IMR-90 (cell line): ENCODE data around the gene GAREM2. TPM values are rescaled to one million over a fixed set of nuclear protein-coding genes. Genes with fewer than 3 reads are reported as not detected.
"Not testable (repeated sequence)": the region's sequence is repeated elsewhere in the genome, so short reads cannot be mapped to it uniquely, and the experiment has no call there.

Source experiments
- ATAC-seq: fragments of 200-7000 bp; cut with Tn5 transposase; 2 replicates; pipeline ENCODE4 v1.9.1; 2020; ENCODE audit warnings: low read depth, mild to moderate bottlenecking, moderate library complexity
- BruUV-seq: library from RNA; stranded (reverse); fragments of 400-500 nt; replicated peaks from 2 replicates; lab custom pipeline; 2021; lab: Mats Ljungman, UMichigan
- CTCF ChIA-PET: fragments of 300-600 bp; formaldehyde crosslinking; extraction: SDS; loops from one replicate; lab custom pipeline; 2021; ENCODE audit warnings: antibody characterized with exemption; lab: Yijun Ruan, JAX
- POLR2A ChIA-PET: fragments of 300-600 bp; sonication (Branson Sonifier 250); formaldehyde crosslinking; loops from one replicate; lab custom pipeline; 2022; ENCODE audit warnings: antibody characterized with exemption; ENCODE audit not compliant: unreplicated experiment; lab: Charles Lee
- DNase-seq: peaks from one replicate; pipeline ENCODE4 v3.0.0; 2013
- H2AFZ ChIP-seq: replicated peaks from 2 replicates; pipeline ENCODE3; 2013; ENCODE audit warnings: low read length, mild to moderate bottlenecking; ENCODE audit not compliant: poor library complexity
- H2AK5ac ChIP-seq: 2 replicates; pipeline ENCODE4 v1.6.1; 2013; ENCODE audit warnings: low read depth, low read length, inconsistent platforms
- H2AK9ac ChIP-seq: replicated peaks from 2 replicates; pipeline ENCODE3; 2013; ENCODE audit warnings: mild to moderate bottlenecking, low read depth, low read length, moderate library complexity; ENCODE audit not compliant: poor library complexity
- H2BK120ac ChIP-seq: 2 replicates; pipeline ENCODE4 v1.6.1; 2013; ENCODE audit warnings: low read depth, low read length, inconsistent platforms
- H2BK15ac ChIP-seq: 3 replicates; pipeline ENCODE4 v1.6.1; 2013; ENCODE audit warnings: low read depth, low read length, inconsistent platforms
- H2BK20ac ChIP-seq: 2 replicates; pipeline ENCODE4 v1.6.1; 2013; ENCODE audit warnings: low read depth, mild to moderate bottlenecking, inconsistent platforms, low read length, moderate library complexity
- H2BK5ac ChIP-seq: 2 replicates; pipeline ENCODE4 v1.6.1; 2013; ENCODE audit warnings: mild to moderate bottlenecking, low read depth, low read length, inconsistent platforms; ENCODE audit not compliant: poor library complexity, severe bottlenecking
- H3K14ac ChIP-seq: replicated peaks from 2 replicates; pipeline ENCODE4 v1.6.1; 2013; ENCODE audit warnings: low read depth, low read length, inconsistent platforms
- H3K18ac ChIP-seq: 2 replicates; pipeline ENCODE4 v1.6.1; 2013; ENCODE audit warnings: low read depth, low read length, control low read depth
- H3K23ac ChIP-seq: 2 replicates; pipeline ENCODE4 v1.6.1; 2013; ENCODE audit warnings: low read depth, low read length, inconsistent platforms
- H3K27ac ChIP-seq: 2 replicates; pipeline ENCODE4 v1.5.1; 2013; ENCODE audit warnings: mild to moderate bottlenecking, control low read depth, low read length; ENCODE audit not compliant: insufficient read depth
- H3K27me3 ChIP-seq: 2 replicates; pipeline ENCODE4 v1.6.1; 2013; ENCODE audit warnings: low read length; ENCODE audit not compliant: control insufficient read depth, insufficient read depth
- H3K36me3 ChIP-seq: 2 replicates; pipeline ENCODE4 v1.6.1; 2013; ENCODE audit warnings: low read length, mixed read lengths; ENCODE audit not compliant: control insufficient read depth, insufficient read depth
- H3K4ac ChIP-seq: 2 replicates; pipeline ENCODE4 v1.6.1; 2013; ENCODE audit warnings: low read depth, low read length, inconsistent platforms
- H3K4me1 ChIP-seq: 2 replicates; pipeline ENCODE4 v1.6.1; 2013; ENCODE audit warnings: low read length, mixed read lengths; ENCODE audit not compliant: control insufficient read depth, insufficient read depth
- H3K4me2 ChIP-seq: 2 replicates; pipeline ENCODE4 v1.6.1; 2013; ENCODE audit warnings: low read depth, mild to moderate bottlenecking, control low read depth, low read length, moderate library complexity
- H3K4me3 ChIP-seq: 2 replicates; pipeline ENCODE4 v1.5.1; 2013; ENCODE audit warnings: low read depth, mild to moderate bottlenecking, control low read depth, low read length, moderate library complexity; ENCODE audit not compliant: insufficient read depth
- H3K56ac ChIP-seq: 2 replicates; pipeline ENCODE4 v1.6.1; 2013; ENCODE audit warnings: low read length, inconsistent platforms; ENCODE audit not compliant: insufficient read depth; ENCODE audit errors: extremely low read depth
- H3K79me1 ChIP-seq, 2 experiments: 2 replicates each; pipeline ENCODE4 v1.6.1; 2013; ENCODE audit warnings: low read length in 2 of 2, inconsistent platforms in 1 of 2, low read depth in 1 of 2
- H3K9ac ChIP-seq: 2 replicates; pipeline ENCODE4 v1.6.1; 2013; ENCODE audit warnings: low read depth, low read length, control low read depth
- H3K9me1 ChIP-seq: 2 replicates; pipeline ENCODE4 v1.6.1; 2013; ENCODE audit warnings: low read length, inconsistent platforms; ENCODE audit not compliant: insufficient read depth
- H3K9me3 ChIP-seq: 2 replicates; pipeline ENCODE4 v1.6.1; 2013; ENCODE audit warnings: low read length; ENCODE audit not compliant: control insufficient read depth, insufficient read depth
- H4K20me1 ChIP-seq: 2 replicates; pipeline ENCODE4 v1.6.1; 2013; ENCODE audit warnings: low read length, inconsistent platforms; ENCODE audit not compliant: insufficient read depth
- H4K5ac ChIP-seq: 2 replicates; pipeline ENCODE4 v1.6.1; 2013; ENCODE audit warnings: mild to moderate bottlenecking, low read depth, low read length, control low read depth
- H4K8ac ChIP-seq, 2 experiments: 2 replicates each; pipeline ENCODE4 v1.6.1; 2013; ENCODE audit warnings: low read depth in 2 of 2, low read length in 2 of 2, control low read depth in 1 of 2, inconsistent platforms in 1 of 2
- H4K91ac ChIP-seq: 2 replicates; pipeline ENCODE4 v1.6.1; 2013; ENCODE audit warnings: low read depth, low read length, inconsistent platforms; ENCODE audit not compliant: insufficient read depth
- BHLHE40 ChIP-seq: fragments of 150-350 bp; IDR thresholded peaks from 2 replicates; pipeline ENCODE4 v1.6.1; 2016; ENCODE audit warnings: mild to moderate bottlenecking, low read depth, low read length
- CEBPB ChIP-seq: IDR thresholded peaks from 2 replicates; pipeline ENCODE4 v1.6.1; 2012; ENCODE audit warnings: low read depth, low read length, improper control_type of control experiment
- ELK1 ChIP-seq: fragments of 150-350 bp; IDR thresholded peaks from 2 replicates; pipeline ENCODE4 v1.6.1; 2016; ENCODE audit warnings: low read depth, mild to moderate bottlenecking, low read length, moderate library complexity, borderline replicate concordance
- MAFK ChIP-seq: IDR thresholded peaks from 2 replicates; pipeline ENCODE4 v1.6.1; 2012; ENCODE audit warnings: low read depth, low read length, improper control_type of control experiment
- POLR2A ChIP-seq: IDR thresholded peaks from 2 replicates; pipeline ENCODE4 v1.6.1; 2012; ENCODE audit warnings: mild to moderate bottlenecking, low read depth, low read length
- RCOR1 ChIP-seq: IDR thresholded peaks from 2 replicates; pipeline ENCODE4 v1.6.1; 2012; ENCODE audit warnings: mild to moderate bottlenecking, low read length, improper control_type of control experiment; ENCODE audit not compliant: insufficient replicate concordance
- SMC3 ChIP-seq: fragments of 150-350 bp; IDR thresholded peaks from 2 replicates; pipeline ENCODE4 v1.6.1; 2016; ENCODE audit warnings: low read depth, mild to moderate bottlenecking, antibody characterized with exemption, low read length, moderate library complexity
- WGBS, 2 experiments: methylation state at CpG; one replicate each; pipeline versions ENCODE4 v1.1.5 to v1.1.7; 2013; ENCODE audit warnings: missing lambda C conversion rate in 2 of 2; ENCODE audit not compliant: insufficient read length in 1 of 2; ENCODE audit errors: extremely low coverage in 2 of 2; 5-methylcytosine and 5-hydroxymethylcytosine counted together
- dilution Hi-C: fragments of 300-500 bp; cut with HindIII; formaldehyde crosslinking; loops from one replicate; pipeline ENCODE4 v1.14.3; 2018; ENCODE audit warnings: low sequenced_read_pairs; ENCODE audit not compliant: unreplicated experiment
- in situ Hi-C: fragments of 300-500 bp; cut with MboI; formaldehyde crosslinking; loops from 3 replicates; pipeline ENCODE4 v1.14.3; 2019; ENCODE audit warnings: low sequenced_read_pairs, inconsistent platforms, mixed read lengths
- intact Hi-C: fragments of 100-400 bp; cut with micrococcal nuclease; formaldehyde crosslinking; loops from 2 replicates; pipeline ENCODE4 v1.10.0; 2022
- polyA plus RNA-seq, 3 experiments: library from polyadenylated mRNA; depleted of rRNA; stranded (reverse); fragments of >200 nt; gene quantifications; 2 replicates each; pipeline ENCODE4 v1.2.3, GENCODE V29; 2012; ENCODE audit warnings: low replicate concordance in 1 of 3
- total RNA-seq: library from RNA; depleted of rRNA; stranded (reverse); fragments of >200 nt; gene quantifications from 2 replicates; pipeline ENCODE4 v1.2.3, GENCODE V29; 2012

Gene GAREM2
- total and polyA plus RNA-seq, 2 of the 4 experiments (the other 2 are of a cell fraction) = 0.36 to 1.8 TPM

- no peak overlapping the region for H4K91ac ChIP-seq
- H3K9me3 ChIP-seq = no peaks in the 10 kb centered on the region
- in situ Hi-C loops = no loop called here
- no peak overlapping the region for H3K56ac ChIP-seq
- H3K4me3 ChIP-seq = no peak overlapping the region
- DNase-seq = no peak
- dilution Hi-C loops = no loop called here
- TF ChIP-seq ELK1 = no peak
- no peak for TF ChIP-seq POLR2A
- TF ChIP-seq MAFK = no peak
- no peak for TF ChIP-seq CEBPB
- no peak for TF ChIP-seq RCOR1
- TF ChIP-seq BHLHE40 = no peak
- no peak for TF ChIP-seq SMC3
- ChIA-PET CTCF (no interaction called here), POLR2A (no interaction called here)
- H2BK20ac ChIP-seq = no peak overlapping the region
- no peak overlapping the region for H2AK9ac ChIP-seq
- no peak overlapping the region for H3K4ac ChIP-seq
- H4K20me1 ChIP-seq = no peaks in the 10 kb centered on the region
- H3K4me2 ChIP-seq = no peak overlapping the region
- ATAC-seq = no peak
- no TSS peak for BruUV-seq
- H3K14ac ChIP-seq = no peak overlapping the region
- H2AFZ ChIP-seq = no peak overlapping the region
- 100% methylated on average over 1 of the region's 4 CpGs; no CpG with 5 or more reads in 1 of the 2 experiments for WGBS, 2 experiments
- H2BK15ac ChIP-seq = no peak overlapping the region
- no peak overlapping the region for H4K8ac ChIP-seq
- H2AK5ac ChIP-seq = no peak overlapping the region
- no peaks in the 10 kb centered on the region for H3K4me1 ChIP-seq
- no peaks in the 10 kb centered on the region for H3K9me1 ChIP-seq
- no peak overlapping the region for H3K23ac ChIP-seq
- H3K27me3 ChIP-seq = peaks cover 14% of the 10 kb centered on the region
- no peaks in the 10 kb centered on the region for H3K36me3 ChIP-seq
- H4K5ac ChIP-seq = no peak overlapping the region
- H3K18ac ChIP-seq = no peak overlapping the region
- no peak overlapping the region for H3K27ac ChIP-seq
- H3K9ac ChIP-seq = no peak overlapping the region
- H2BK120ac ChIP-seq = no peak overlapping the region
- intact Hi-C loops = no loop called here
- no peak overlapping the region for H2BK5ac ChIP-seq
- no peaks in the 10 kb centered on the region for H3K79me1 ChIP-seq
Observed at GRCh38 chr2:26165403-26165802, 7.5 kb upstream of the GAREM2 start.

- H3K18ac ChIP-seq, dilution Hi-C loops, H3K14ac ChIP-seq, CTCF ChIA-PET, H3K4me3 ChIP-seq, in situ Hi-C loops, H3K4me2 ChIP-seq, H2AK5ac ChIP-seq, H3K36me3 ChIP-seq, H2BK5ac ChIP-seq, H3K4ac ChIP-seq, H3K9me1 ChIP-seq, H2AK9ac ChIP-seq, H3K79me1 ChIP-seq, intact Hi-C loops, H2AFZ ChIP-seq, ATAC-seq, BruUV-seq, H4K91ac ChIP-seq, H2BK20ac ChIP-seq, H4K8ac ChIP-seq, H4K20me1 ChIP-seq, H3K27ac ChIP-seq, H3K4me1 ChIP-seq, H3K23ac ChIP-seq, DNase-seq, H4K5ac ChIP-seq, H2BK15ac ChIP-seq, H3K9ac ChIP-seq, H2BK120ac ChIP-seq, H3K56ac ChIP-seq, H3K9me3 ChIP-seq: not testable (repeated sequence)
- peaks cover 23% of the 10 kb centered on the region for H3K27me3 ChIP-seq
- POLR2A ChIA-PET = interaction anchor here (0.6 kb wide), 1 partner anchor 354 kb away, joined by 12 read pairs; no protein-coding TSS in a partner anchor
- no CpG with 5 or more reads among the region's 6 CpGs for WGBS, 2 experiments
Observed at GRCh38 chr2:26166541-26166940, 6.3 kb upstream of the GAREM2 start.
